Activated CD8-positive, alpha-beta memory T cell treated with anti-CD3 and anti-CD28 coated beads, Interleukin-2, amount 50 U/mL, for 1 hour (primary cell): ENCODE data around the gene PGLYRP1.

Source experiments
- DNase-seq: peaks from one replicate; pipeline ENCODE4 v3.0.0-alpha.2; 2020; ENCODE audit errors: extremely low read depth

Gene PGLYRP1

GRCh38 chr19:45969676-45970075 is 53.2 kb downstream of the PGLYRP1 start:
- no peak for DNase-seq
